Body of pancreas (tissue), 4 donors: ENCODE results near the gene MUC5AC.

Source experiments
- POLR2A ChIP-seq, 3 donors: fragments of 450-650 bp; IDR thresholded peaks; one replicate each; pipeline ENCODE4 v1.6.1; 2016; ENCODE audit warnings: antibody characterized with exemption in 3 of 3, mild to moderate bottlenecking in 2 of 3
- TF ChIP-seq, protein P1 (sequence below), 7 experiments: fragments of 450-650 bp in 4 of 7; fragments of 200-600 bp in 3 of 7; sonication (generic) in 3 of 7; IDR thresholded peaks; one replicate each; pipeline ENCODE4 v1.5.1; 2016 to 2019; ENCODE audit warnings: antibody characterized with exemption in 7 of 7

DNA sequence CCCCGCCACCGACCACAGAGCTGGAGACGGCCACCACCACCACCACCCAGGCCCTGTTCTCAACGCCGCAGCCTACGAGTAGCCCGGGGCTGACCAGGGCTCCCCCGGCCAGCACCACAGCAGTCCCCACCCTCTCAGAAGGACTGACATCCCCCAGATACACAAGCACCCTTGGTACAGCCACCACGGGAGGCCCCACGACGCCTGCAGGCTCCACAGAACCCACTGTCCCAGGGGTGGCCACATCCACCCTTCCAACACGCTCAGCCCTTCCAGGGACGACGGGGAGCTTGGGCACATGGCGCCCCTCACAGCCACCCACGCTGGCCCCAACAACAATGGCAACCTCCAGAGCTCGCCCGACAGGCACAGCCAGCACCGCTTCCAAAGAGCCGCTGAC is 84.0 kb downstream of the MUC5AC start:
- TF ChIP-seq, protein P1, sequence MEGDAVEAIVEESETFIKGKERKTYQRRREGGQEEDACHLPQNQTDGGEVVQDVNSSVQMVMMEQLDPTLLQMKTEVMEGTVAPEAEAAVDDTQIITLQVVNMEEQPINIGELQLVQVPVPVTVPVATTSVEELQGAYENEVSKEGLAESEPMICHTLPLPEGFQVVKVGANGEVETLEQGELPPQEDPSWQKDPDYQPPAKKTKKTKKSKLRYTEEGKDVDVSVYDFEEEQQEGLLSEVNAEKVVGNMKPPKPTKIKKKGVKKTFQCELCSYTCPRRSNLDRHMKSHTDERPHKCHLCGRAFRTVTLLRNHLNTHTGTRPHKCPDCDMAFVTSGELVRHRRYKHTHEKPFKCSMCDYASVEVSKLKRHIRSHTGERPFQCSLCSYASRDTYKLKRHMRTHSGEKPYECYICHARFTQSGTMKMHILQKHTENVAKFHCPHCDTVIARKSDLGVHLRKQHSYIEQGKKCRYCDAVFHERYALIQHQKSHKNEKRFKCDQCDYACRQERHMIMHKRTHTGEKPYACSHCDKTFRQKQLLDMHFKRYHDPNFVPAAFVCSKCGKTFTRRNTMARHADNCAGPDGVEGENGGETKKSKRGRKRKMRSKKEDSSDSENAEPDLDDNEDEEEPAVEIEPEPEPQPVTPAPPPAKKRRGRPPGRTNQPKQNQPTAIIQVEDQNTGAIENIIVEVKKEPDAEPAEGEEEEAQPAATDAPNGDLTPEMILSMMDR (IDR thresholded peaks at IDR 0.05) = no peak
- TF ChIP-seq POLR2A (IDR thresholded peaks at IDR 0.05) = no peak
